ENCODE data around the gene FANCF.
A peak's percentile ranks its signal among the peaks of the same experiment; 100 is the strongest.
"Not testable (repeated sequence)": the region's sequence is repeated elsewhere in the genome, so short reads cannot be mapped to it uniquely, and the experiment has no call there.

Gene FANCF

GRCh38 chr11:22625448-22626287, at the start of gene FANCF:
FANCF (minus strand) TSS chr11:22625823; CDS start chr11:22625810, 13 bp downstream.
- DNase-seq = peak; percentile 88

GRCh38 chr11:22674470-22675439, 49.1 kb upstream of the FANCF start:
- DNase-seq = no peak

- no peak for DNase-seq
Measured at GRCh38 chr11:22671751-22672150, 46.1 kb upstream of the FANCF start.

- DNase-seq = no peak
Measured at GRCh38 chr11:22670830-22671229, 45.2 kb upstream of the FANCF start.

- DNase-seq = no peak
Measured at GRCh38 chr11:22669368-22669767, 43.7 kb upstream of the FANCF start.

- no peak for DNase-seq
Measured at GRCh38 chr11:22668005-22668796, 42.6 kb upstream of the FANCF start.

GRCh38 chr11:22666688-22667439, 41.2 kb upstream of the FANCF start:
- peak; percentile 53 for DNase-seq

GRCh38 chr11:22666325-22666687, 40.7 kb upstream of the FANCF start, which contains the start of gene GAS2:
GAS2 (plus strand) TSS chr11:22666611; CDS start chr11:22674870, 8,259 bp downstream.
- DNase-seq = no peak

GRCh38 chr11:22659783-22660182, 34.2 kb upstream of the FANCF start:
- no peak for DNase-seq

- no peak for DNase-seq
Measured at GRCh38 chr11:22657101-22657694, 31.6 kb upstream of the FANCF start.

GRCh38 chr11:22656130-22656529, 30.5 kb upstream of the FANCF start:
- no peak for DNase-seq

- not testable (repeated sequence) for DNase-seq
Measured at GRCh38 chr11:22652346-22652745, 26.7 kb upstream of the FANCF start.

GRCh38 chr11:22641559-22641958, 15.9 kb upstream of the FANCF start:
- DNase-seq = no peak

- no peak for DNase-seq
Measured at GRCh38 chr11:22640862-22641261, 15.2 kb upstream of the FANCF start.

- DNase-seq = no peak
Measured at GRCh38 chr11:22635689-22636088, 10.1 kb upstream of the FANCF start.

- DNase-seq = no peak
Measured at GRCh38 chr11:22634897-22635629, 9.4 kb upstream of the FANCF start.

GRCh38 chr11:22633354-22633902, 7.8 kb upstream of the FANCF start:
- no peak for DNase-seq

GRCh38 chr11:22627421-22627820, 1.8 kb upstream of the FANCF start:
- no peak for DNase-seq

- DNase-seq = no peak
Measured at GRCh38 chr11:22626573-22627239, 1.1 kb upstream of the FANCF start.
